LoVo (cell line): ENCODE results near the gene BAD.
A peak's percentile ranks its signal among the peaks of the same experiment; 100 is the strongest.

Experiments used
- DNase-seq: peaks from one replicate; pipeline ENCODE4 v3.0.0-alpha.2; 2016; ENCODE audit warnings: low spot score

Gene BAD

GRCh38 chr11:64229090-64229743 lies 55.2 kb downstream of the BAD start:
- DNase-seq, result no peak

GRCh38 chr11:64227405-64227956 lies 57.0 kb downstream of the BAD start:
- DNase-seq, result no peak

- DNase-seq, result peak; percentile 59
Measured at GRCh38 chr11:64226507-64227051, 57.9 kb downstream of the BAD start.

- DNase-seq, result peak; percentile 88
Measured at GRCh38 chr11:64225608-64226506, 58.6 kb downstream of the BAD start, which contains the start of the genes NUDT22 and TRPT1. NUDT22 (plus strand) TSS chr11:64226274; CDS start chr11:64226653, 379 bp downstream. TRPT1 (minus strand) TSS chr11:64226186; CDS start chr11:64225860, 326 bp downstream.

GRCh38 chr11:64224891-64225607 lies 59.4 kb downstream of the BAD start:
- no peak for DNase-seq

GRCh38 chr11:64224151-64224890 lies 60.1 kb downstream of the BAD start:
- DNase-seq, result no peak

- no peak for DNase-seq
Measured at GRCh38 chr11:64223001-64223651, 61.3 kb downstream of the BAD start.

- no peak for DNase-seq
Measured at GRCh38 chr11:64222651-64223000, 61.8 kb downstream of the BAD start.

- no peak for DNase-seq
Measured at GRCh38 chr11:64220798-64221197, 63.7 kb downstream of the BAD start.

- no peak for DNase-seq
Measured at GRCh38 chr11:64220271-64220670, 64.2 kb downstream of the BAD start.
